ENCODE results near the gene TCF20. TPM values are rescaled to one million over a fixed set of nuclear protein-coding genes. Genes with fewer than 3 reads are reported as not detected.
A peak's percentile ranks its signal among the peaks of the same experiment; 100 is the strongest.

The TCF20 gene
- total and polyA plus RNA-seq, 2 donors (not counting 1 experiment from before 2014, with no cell fraction given) = 16.4 to 81.3 TPM

GRCh38 chr22:42282943-42283277 lies 12.5 kb upstream of the TCF20 start:
- ChIA-PET CTCF (no interaction called here), POLR2A (no interaction called here)
- H3K27me3 Mint-ChIP-seq = peaks cover 17% of the 10 kb centered on the region
- no peak overlapping the region for H3K27ac ChIP-seq (ENCODE audit: low read length in 2 of 2)
- peak overlapping the region; percentile 91 for H3K4me2 ChIP-seq (replicated peaks; ENCODE audit: low read depth, low read length, poor library complexity, severe bottlenecking)
- peaks cover 36 to 46% of the 10 kb centered on the region in 2 donors for H3K4me1 ChIP-seq (ENCODE audit: control insufficient read depth in 2 of 2, insufficient read depth in 2 of 2, low read length in 2 of 2)
- peaks cover 30% of the 10 kb centered on the region for H3K4me1 Mint-ChIP-seq
- H3K36me3 ChIP-seq (replicated peaks in 1 of 2; ENCODE audit: control extremely low read depth in 1 of 2, control insufficient read depth in 1 of 2, extremely low read depth in 1 of 2, insufficient read depth in 2 of 2, low read length in 1 of 2) = no peaks in the 10 kb centered on the region
- no peak for ATAC-seq (ENCODE audit: low read depth)
- H3K27ac Mint-ChIP-seq = no peak overlapping the region
- no peak overlapping the region for H3K4me3 ChIP-seq (ENCODE audit: control extremely low read depth in 1 of 5, extremely low read depth in 1 of 5, insufficient read depth in 1 of 5, low read depth in 2 of 5, low read length in 4 of 5)
- no peak for DNase-seq
- WGBS (ENCODE audit: insufficient coverage) = 61% methylated on average over 10 of the region's 14 CpGs
- peaks cover 0 to 5% (median 0%) of the 10 kb centered on the region in 3 donors for H3K9me3 ChIP-seq (ENCODE audit: control extremely low read depth in 1 of 3, control insufficient read depth in 2 of 3, insufficient read depth in 1 of 3, low read length in 2 of 3)
- TF ChIP-seq CTCF (IDR thresholded peaks at IDR 0.05) (no peak), EZH2 (IDR thresholded peaks at IDR 0.05; ENCODE audit: borderline replicate concordance, insufficient read depth, low read depth, low read length, poor library complexity, severe bottlenecking) (no peak)
- H3K9ac ChIP-seq (ENCODE audit: low read length) = peak overlapping the region; percentile 52
- intact Hi-C loops (cut with micrococcal nuclease) = no loop called here
- peaks cover 0 to 34% (median 14%) of the 10 kb centered on the region in 4 experiments for H3K27me3 ChIP-seq (replicated peaks in 1 of 4; ENCODE audit: control extremely low read depth in 1 of 4, control insufficient read depth in 3 of 4, insufficient read depth in 4 of 4, low read length in 3 of 4)
- H3K4me3 Mint-ChIP-seq = peak overlapping the region; percentile 60
- H2AFZ ChIP-seq (ENCODE audit: insufficient read depth, low read depth, low read length, poor library complexity, severe bottlenecking) = no peak overlapping the region
- peaks cover 11% of the 10 kb centered on the region for H3K79me2 ChIP-seq (ENCODE audit: control insufficient read depth, insufficient read depth, low read length)
- no peaks in the 10 kb centered on the region for H3K9me3 Mint-ChIP-seq (ENCODE audit: insufficient read depth)
- peaks cover 20% of the 10 kb centered on the region for H4K20me1 ChIP-seq (ENCODE audit: control insufficient read depth, insufficient read depth, low read length, poor library complexity, severe bottlenecking)

DNA sequence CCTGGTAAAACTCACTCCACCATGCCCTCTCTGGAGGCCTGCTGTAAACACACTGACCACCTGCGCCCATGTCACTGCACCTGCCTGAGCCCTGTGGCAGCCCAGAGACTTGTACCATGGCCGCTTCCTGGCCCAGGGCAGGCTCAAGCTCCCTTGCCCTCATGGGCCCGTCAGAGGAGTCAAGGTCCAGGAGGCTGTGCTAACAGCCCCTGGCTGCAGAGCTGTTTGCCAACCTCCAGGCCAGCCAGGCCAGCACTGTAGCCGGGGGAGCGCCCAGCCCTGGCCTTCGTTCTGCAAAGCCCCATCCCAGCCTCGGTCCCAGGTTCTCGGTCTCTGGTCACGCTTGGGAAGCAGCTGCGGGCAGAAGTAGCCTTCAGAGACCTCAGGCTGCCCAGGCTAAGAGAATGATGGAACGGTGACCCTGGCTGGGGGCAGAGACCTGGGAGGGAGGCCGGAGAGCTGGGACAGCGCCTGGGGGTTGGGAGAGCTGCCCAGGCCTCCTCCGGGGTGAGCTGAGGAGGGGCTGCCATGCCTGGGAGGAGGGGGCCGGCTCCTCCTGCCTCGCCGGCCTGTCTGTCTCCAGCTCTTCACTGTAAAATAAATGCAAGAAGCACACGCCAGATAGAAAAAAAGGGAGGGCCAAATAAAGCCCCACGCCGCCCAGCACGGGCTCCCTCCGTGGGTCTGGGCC lies 11.9 kb upstream of the TCF20 start:
- H3K79me2 ChIP-seq (ENCODE audit: control insufficient read depth, insufficient read depth, low read length) = peaks cover 11% of the 10 kb centered on the region
- H3K27me3 ChIP-seq (replicated peaks in 1 of 4; ENCODE audit: control extremely low read depth in 1 of 4, control insufficient read depth in 3 of 4, insufficient read depth in 4 of 4, low read length in 3 of 4) = peaks cover 0 to 34% (median 14%) of the 10 kb centered on the region in 4 experiments
- no peak overlapping the region for H2AFZ ChIP-seq (ENCODE audit: insufficient read depth, low read depth, low read length, poor library complexity, severe bottlenecking)
- intact Hi-C loops (cut with micrococcal nuclease) = no loop called here
- peaks cover 0 to 5% (median 0%) of the 10 kb centered on the region in 3 donors for H3K9me3 ChIP-seq (ENCODE audit: control extremely low read depth in 1 of 3, control insufficient read depth in 2 of 3, insufficient read depth in 1 of 3, low read length in 2 of 3)
- H4K20me1 ChIP-seq (ENCODE audit: control insufficient read depth, insufficient read depth, low read length, poor library complexity, severe bottlenecking) = peaks cover 20% of the 10 kb centered on the region
- H3K27ac ChIP-seq (ENCODE audit: low read length in 2 of 2) = no peak overlapping the region
- H3K9ac ChIP-seq (ENCODE audit: low read length) = no peak overlapping the region
- TF ChIP-seq EZH2 (IDR thresholded peaks at IDR 0.05; ENCODE audit: borderline replicate concordance, insufficient read depth, low read depth, low read length, poor library complexity, severe bottlenecking) (no peak), CTCF (IDR thresholded peaks at IDR 0.05) (no peak)
- peaks cover 17% of the 10 kb centered on the region for H3K27me3 Mint-ChIP-seq
- DNase-seq (no peak), ATAC-seq (ENCODE audit: low read depth) (no peak)
- POLR2A ChIA-PET = no interaction called here
- CTCF ChIA-PET = no interaction called here
- H3K4me3 Mint-ChIP-seq = peak overlapping the region; percentile 60
- H3K4me2 ChIP-seq (replicated peaks; ENCODE audit: low read depth, low read length, poor library complexity, severe bottlenecking) = no peak overlapping the region
- 94% methylated on average over 22 of the region's 22 CpGs for WGBS (ENCODE audit: insufficient coverage)
- H3K9me3 Mint-ChIP-seq (ENCODE audit: insufficient read depth) = no peaks in the 10 kb centered on the region
- H3K4me1 ChIP-seq (ENCODE audit: control insufficient read depth in 2 of 2, insufficient read depth in 2 of 2, low read length in 2 of 2) = peaks cover 36 to 46% of the 10 kb centered on the region in 2 donors
- H3K27ac Mint-ChIP-seq = no peak overlapping the region
- no peaks in the 10 kb centered on the region for H3K36me3 ChIP-seq (replicated peaks in 1 of 2; ENCODE audit: control extremely low read depth in 1 of 2, control insufficient read depth in 1 of 2, extremely low read depth in 1 of 2, insufficient read depth in 2 of 2, low read length in 1 of 2)
- no peak overlapping the region for H3K4me3 ChIP-seq (ENCODE audit: control extremely low read depth in 1 of 5, extremely low read depth in 1 of 5, insufficient read depth in 1 of 5, low read depth in 2 of 5, low read length in 4 of 5)
- H3K4me1 Mint-ChIP-seq = peaks cover 30% of the 10 kb centered on the region

Data from B cell (primary cell).